T47D (cell line): ENCODE data around the gene ZNF530.

Source experiments
- DNase-seq, 2 experiments: peaks; one replicate each; pipeline versions ENCODE4 v3.0.0 to v3.0.0-alpha.2; 2011 to 2012; ENCODE audit warnings: low read depth in 1 of 2, low spot score in 1 of 2
- JUND ChIP-seq: IDR thresholded peaks from 2 replicates; pipeline ENCODE4 v1.6.1; 2012; ENCODE audit warnings: low read depth
- in situ Hi-C: cut with HindIII; loops from 2 replicates; pipeline ENCODE4 v1.10.0; 2016; ENCODE audit warnings: low sequenced_read_pairs, low pct_unique_long_range_greater_than_20kb

Gene ZNF530

DNA sequence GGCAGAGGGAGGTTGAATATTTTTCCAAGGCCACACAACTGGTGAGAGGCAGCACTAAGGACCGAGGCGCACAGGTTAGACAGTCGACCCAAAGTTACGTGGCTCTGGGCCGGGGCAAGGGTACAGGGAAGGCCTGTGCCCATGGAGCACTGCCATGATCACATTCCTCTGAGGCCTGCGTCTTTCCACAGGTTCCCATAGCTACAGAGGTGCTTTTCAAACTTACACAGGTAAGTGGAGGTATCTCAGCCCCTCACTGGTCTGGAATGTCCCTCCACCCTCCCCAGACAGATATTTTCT is 34.1 kb downstream of the ZNF530 start:
- TF ChIP-seq JUND: no peak
- no peak for DNase-seq
- in situ Hi-C loops: no loop called here

DNA sequence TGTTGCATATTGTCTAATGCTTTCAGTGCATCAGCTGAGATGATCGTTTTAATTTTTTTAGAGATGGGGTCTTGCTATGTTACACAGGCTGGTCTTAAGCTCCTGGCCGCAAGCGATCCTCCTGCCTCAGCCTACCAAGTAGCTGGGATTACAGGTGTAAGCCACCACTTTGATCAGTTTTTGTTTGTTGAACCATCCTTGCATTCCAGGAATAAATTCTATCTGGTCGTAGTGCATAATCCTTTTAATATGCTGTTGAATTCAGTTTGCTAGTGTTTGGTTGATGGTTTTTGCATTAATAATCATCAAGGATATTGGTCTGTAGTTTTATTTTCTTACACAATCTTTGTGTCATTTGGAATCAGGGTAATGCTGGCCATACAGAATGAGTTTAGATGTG is 37.7 kb downstream of the ZNF530 start:
- TF ChIP-seq JUND: no peak
- in situ Hi-C loops: no loop called here
- DNase-seq: no peak

DNA sequence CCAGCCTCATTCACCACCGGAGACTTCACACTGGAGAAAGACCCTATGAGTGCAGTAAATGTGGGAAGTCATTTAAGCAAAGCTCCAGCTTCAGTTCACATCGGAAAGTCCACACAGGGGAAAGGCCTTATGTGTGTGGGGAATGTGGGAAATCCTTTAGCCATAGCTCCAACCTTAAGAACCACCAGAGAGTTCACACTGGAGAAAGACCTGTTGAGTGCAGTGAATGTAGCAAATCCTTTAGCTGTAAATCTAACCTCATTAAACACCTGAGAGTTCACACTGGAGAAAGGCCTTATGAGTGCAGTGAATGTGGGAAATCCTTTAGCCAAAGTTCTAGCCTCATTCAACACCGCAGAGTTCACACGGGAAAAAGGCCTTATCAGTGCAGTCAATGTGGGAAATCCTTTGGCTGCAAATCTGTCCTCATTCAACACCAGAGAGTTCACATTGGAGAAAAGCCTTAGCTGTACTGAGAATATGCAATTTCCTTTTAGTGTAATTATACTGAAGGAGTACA is 42.1 kb downstream of the ZNF530 start:
- no peak for DNase-seq
- no peak for TF ChIP-seq JUND
- in situ Hi-C loops: no loop called here

DNA sequence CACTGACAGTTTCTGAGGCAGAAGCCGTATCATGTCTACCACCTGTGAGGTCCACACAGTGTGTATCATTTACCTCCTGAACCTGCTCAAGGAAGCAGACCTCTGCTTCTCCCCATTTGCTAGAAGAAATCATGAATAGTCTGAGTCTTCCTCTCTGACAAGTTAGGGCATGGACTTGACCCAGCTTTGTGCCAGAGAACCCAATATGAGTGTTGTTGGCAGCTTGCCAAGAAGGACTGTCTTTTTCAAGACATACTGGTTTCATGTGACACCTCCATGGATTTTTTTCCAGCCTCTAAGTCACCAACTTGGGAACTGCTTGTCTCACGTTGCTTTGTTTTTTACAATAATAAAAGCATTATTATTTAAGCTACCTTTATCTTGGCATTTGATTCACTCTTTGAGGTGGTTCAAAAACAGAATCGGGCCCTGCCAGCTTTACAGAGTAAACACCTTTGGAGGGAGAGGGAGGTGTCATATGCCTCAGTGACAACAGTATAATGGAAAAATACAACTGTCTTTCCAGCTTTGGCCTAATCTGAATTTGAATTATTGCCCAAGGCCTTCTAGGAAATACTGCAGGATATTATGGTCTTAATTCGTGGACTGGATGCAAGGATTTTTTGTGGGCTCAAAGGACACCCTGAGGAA is 42.8 kb downstream of the ZNF530 start:
- in situ Hi-C loops: no loop called here
- no peak for TF ChIP-seq JUND
- DNase-seq: no peak

DNA sequence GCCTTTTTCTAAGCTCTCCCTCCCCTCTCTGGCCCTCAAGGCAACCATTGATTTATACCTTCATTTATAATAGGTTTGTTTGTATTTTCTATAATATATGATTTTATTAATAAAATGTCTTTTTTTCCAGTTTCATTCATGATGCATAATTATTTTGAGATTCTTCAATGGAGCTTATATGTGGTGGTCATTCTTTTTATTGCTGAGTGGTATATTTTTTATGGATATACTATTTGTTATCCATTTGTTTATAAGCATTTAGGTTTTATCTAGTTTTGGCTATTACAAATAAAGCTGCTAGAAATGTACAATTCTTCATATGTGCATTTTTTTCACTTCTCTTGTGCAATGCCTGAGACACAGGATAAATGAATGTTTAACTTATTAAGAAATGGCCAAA is 44.0 kb downstream of the ZNF530 start:
- no peak for DNase-seq
- in situ Hi-C loops: no loop called here
- TF ChIP-seq JUND: no peak

DNA sequence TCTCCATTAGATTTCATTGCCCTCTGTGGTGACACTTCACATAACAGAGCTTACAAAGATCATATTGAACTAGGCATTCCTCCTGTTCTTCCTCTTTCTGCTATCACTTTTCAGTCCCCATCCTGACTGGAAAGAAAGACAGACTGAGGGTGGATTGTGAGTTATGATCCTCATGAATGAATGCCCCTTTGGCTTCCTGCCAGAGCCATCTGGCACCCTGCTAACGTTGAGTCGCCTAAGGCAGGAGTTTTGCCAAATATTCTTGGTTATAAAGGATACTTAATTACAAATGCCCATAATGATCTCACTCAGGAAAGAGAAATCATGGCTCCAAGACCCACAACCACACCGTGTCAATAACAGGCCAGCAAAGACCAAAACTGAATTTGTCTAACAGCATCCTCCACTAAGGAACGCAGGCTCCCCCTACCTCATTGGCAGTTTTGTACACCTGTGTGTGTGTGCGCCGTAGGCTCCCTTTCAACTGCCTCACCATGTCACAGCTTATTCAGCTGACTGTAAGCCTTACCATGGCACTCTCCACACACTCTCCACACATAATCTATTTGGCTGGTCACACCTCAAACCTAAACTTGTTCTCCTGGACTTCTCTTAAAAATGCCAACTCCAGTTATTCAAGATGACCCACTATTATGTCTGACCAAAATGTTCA is 48.8 kb downstream of the ZNF530 start:
- TF ChIP-seq JUND: no peak
- DNase-seq: no peak
- in situ Hi-C loops: no loop called here

DNA sequence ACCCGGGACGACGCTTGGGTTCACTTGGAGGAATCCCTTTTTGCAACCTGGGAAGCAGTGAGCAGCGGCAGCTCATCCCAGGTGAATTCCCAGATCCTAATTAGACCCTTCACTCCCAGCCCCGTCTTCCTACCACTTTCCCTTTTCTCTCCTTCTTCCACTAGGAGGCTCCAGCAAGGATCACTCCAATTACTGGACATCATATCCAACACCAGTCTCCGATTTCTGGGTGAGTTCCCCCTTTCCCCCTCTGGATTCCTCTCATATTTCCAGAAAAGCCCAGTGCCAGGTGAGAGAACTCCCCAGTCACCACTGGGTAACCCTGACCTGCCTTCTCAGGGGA is 51.9 kb downstream of the ZNF530 start:
- DNase-seq: no peak
- in situ Hi-C loops: no loop called here
- no peak for TF ChIP-seq JUND

DNA sequence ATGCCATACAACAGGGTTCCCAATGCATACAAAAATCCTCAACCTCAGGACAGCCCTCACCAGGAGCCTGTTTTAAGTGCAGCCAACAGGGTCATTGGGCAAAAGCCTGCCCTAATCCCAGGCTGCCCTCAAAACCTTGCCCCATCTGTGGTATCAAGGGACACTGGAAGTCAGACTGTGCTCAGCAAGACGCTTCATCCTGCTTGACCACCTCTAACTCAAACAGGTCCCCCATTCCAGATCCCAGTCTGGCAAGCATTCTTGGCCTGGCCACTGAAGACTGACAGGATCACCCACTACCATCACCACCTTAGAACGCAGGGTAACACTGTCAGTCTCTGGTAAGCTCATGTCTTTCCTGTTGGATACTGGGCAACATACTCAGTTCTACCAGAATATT is 54.0 kb downstream of the ZNF530 start:
- DNase-seq: no peak
- in situ Hi-C loops: no loop called here
- TF ChIP-seq JUND: no peak

DNA sequence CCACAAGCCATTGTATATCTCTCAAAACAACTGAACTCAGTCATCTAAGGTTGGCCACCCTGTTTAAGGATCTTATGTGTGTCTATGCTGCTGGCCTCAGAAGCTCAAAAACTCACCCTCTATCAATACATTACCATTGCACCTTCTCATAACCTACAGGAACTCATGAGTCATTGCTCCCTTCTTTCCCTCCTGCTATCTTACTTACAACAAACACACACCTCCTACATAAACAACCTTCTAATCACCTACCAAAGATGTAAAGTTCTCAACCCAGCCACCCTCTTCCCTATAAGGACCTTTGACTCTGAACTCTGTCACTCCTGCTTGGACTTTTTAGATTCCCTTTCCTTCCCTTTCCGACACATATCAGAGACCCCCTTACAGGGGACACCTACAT is 55.8 kb downstream of the ZNF530 start:
- no peak for DNase-seq
- in situ Hi-C loops: no loop called here
- TF ChIP-seq JUND: no peak

DNA sequence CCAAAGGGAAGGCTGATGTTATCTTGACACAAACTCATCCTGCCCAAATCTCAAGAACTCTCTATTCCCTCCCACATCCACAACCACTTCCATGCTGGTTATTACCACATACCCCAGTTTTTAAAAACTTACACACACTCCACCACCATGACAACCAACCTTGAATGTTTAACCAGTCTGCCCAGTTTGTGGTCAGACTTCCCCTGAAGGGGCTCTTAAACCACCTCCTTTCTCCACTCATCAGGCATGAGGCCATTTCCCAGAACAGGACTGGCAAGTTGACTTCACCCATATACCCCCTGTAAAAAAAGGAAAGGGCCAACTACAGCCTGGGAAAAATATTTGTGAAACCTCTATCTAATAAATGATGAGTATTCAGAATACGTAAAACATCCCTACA is 56.7 kb downstream of the ZNF530 start:
- DNase-seq: peak in 1 of 2 experiments; percentile 38
- in situ Hi-C loops: no loop called here
- TF ChIP-seq JUND: no peak
